Muscle of back (tissue), 11 donors: ENCODE measurements around the gene DOCK2. TPM values are rescaled to one million over a fixed set of nuclear protein-coding genes. Genes with fewer than 3 reads are reported as not detected.
A peak's percentile ranks its signal among the peaks of the same experiment; 100 is the strongest.

Experiments used
- DNase-seq, 3 donors: peaks; one replicate each; pipeline versions ENCODE4 v3.0.0 to v3.0.0-alpha.2; 2013
- polyA plus RNA-seq, 10 donors: library from polyadenylated mRNA; unstranded; fragments of 120-200 nt; gene quantifications; one replicate each; pipeline ENCODE4 v1.2.1, GENCODE V29; 2013; ENCODE audit not compliant: insufficient read length in 10 of 10

The DOCK2 gene
- polyA plus RNA-seq, 10 donors: 3.0 to 8.6 (median 3.7) TPM

GRCh38 chr5:170049713-170050112, 412.6 kb downstream of the DOCK2 start:
- no peak for DNase-seq

DNA sequence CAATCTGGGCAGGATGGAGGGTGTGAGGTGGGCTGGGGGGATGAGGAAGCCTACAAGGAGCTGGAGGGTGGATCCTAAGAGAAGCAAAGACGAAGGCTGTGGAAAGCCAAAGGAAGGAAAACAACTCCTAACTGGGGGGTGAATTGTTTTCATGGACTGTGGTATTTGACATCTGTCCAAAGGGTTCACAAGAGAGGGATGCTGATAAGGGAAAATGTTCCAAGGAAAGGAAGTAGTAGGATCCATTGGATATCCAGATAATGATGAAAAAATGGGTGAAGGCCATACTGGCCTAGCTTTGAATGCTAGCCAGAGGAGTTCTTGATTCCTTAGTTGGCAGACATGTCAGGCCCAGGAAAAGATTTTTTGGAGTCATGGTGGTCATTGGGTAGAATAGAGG, 416.8 kb downstream of the DOCK2 start:
- no peak for DNase-seq

GRCh38 chr5:170055606-170056005, 418.5 kb downstream of the DOCK2 start:
- no peak for DNase-seq

GRCh38 chr5:170056561-170057267, 419.6 kb downstream of the DOCK2 start:
- DNase-seq: no peak

DNA sequence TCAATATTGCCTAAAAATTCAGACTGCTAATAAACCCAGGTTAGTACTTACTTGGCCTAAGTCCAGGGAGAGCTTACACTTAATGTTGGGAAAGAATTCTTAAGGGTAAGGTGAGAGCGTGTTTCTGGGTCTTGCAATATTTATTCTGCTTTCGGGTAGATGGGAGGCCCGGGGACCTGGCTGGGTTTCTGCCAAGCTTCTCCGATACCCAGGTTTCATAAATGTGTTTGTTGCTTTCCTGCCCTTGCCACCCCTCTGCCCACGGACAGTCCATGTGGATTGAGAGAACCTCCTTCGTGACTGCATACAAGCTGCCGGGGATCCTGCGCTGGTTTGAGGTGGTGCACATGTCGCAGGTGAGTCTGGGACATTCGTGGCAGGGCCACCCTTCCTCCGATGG, 420.2 kb downstream of the DOCK2 start:
- DNase-seq: no peak

GRCh38 chr5:170059221-170059620, 422.1 kb downstream of the DOCK2 start:
- DNase-seq: no peak

DNA sequence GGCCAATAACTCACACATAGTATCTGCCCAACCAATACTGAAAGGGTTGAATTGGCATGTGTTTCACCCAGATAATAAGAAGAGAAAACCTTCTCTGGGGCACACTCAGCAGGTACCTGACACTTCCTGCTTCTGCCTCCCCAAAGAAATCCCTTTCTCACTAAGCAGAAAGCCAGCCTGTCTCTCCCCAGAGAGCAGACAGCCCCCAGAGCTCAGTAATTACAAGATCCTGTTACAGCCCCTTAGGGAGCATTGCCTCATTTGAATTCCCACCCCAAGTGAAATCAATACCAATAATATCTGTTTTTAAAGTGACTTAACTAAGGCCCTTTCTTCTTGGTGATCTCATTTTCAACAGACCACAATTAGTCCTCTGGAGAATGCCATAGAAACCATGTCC, 430.1 kb downstream of the DOCK2 start:
- DNase-seq: no peak

DNA sequence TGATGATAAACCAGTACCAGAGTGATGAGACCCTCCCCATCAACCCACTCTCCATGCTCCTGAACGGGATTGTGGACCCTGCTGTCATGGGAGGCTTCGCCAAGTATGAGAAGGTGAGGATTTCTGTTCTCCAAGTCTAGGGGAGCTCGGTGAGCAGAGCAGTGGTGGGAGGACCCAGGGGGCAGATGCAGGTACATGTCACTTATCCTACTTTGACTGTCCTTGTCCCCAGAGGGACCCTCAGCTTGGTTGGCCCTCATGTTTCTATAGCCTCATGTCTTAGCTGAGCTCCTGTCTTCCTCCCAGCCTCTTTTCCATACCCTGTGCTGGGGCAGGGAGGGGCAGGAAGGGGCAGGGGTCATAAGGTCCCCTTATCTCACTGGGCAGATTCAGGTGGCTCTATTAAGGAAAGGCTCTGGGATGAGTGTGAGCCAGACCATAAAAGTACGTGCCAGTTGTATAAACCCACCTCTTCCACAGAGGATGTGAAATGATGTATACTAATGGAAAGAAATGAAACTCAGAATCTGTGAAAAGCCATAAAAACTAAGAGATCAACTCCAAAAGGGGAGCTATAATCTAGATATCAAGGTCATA, 430.6 kb downstream of the DOCK2 start:
- DNase-seq: no peak

- DNase-seq: no peak
Measured at GRCh38 chr5:170069512-170069911, 432.4 kb downstream of the DOCK2 start.

GRCh38 chr5:170070556-170071412, 433.7 kb downstream of the DOCK2 start:
- DNase-seq: peak; percentile 27 to 68 (median 48)

DNA sequence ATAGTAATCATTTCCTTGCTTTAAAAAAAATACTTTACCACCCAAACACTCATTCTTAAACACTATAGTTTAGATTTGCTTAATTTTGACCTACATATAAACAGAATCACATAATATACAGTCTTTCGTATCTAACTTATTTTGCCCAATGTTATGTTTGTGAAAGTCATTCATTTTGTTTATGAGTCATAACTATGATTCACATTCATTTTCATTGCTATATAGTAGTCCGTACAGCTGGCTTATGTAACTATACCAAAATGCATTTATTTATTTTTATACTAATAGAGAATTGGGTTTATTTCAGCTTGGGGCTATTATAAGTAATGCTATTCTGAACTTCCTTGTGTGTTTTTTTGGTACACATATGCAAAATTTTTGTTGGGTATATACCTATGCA, 434.7 kb downstream of the DOCK2 start:
- no peak for DNase-seq

DNA sequence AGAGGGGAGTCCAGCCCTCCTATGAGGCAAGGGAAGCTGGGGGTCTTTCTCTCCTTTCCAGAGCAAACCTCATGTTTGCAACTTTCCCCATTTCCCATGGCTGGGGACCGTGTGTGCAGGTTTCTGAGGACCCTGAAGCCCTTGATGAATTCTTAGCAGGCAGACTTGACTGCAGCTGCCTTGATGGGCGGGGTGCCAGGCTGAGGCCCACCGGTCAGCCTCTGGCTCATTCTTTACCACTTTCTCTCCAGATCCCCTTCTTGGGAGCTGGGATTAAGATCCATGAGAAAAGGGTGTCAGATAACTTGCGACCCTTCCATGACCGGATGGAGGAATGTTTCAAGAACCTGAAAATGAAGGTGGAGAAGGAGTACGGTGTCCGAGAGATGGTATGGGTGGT, 438.6 kb downstream of the DOCK2 start:
- peak in 1 of 3 donors; percentile 45 for DNase-seq

DNA sequence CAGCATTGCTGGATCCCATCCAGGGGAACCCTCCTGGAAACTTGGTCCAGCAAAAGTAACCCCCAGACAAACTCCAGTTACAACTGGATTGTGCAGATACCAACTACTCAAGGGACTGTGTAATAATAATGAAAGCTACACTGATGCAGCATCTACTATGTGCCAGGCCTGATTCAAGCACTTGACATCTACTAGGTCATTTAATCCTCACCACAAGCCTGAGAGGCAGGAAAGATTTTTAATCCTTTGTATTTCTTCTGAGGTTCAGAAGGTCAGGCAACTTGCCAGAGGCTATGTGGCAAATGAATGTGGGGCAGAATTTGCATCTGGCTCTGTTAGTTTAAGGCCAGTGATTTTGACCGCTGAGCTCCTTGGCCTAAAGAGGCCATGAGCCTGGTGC, 439.1 kb downstream of the DOCK2 start:
- no peak for DNase-seq

DNA sequence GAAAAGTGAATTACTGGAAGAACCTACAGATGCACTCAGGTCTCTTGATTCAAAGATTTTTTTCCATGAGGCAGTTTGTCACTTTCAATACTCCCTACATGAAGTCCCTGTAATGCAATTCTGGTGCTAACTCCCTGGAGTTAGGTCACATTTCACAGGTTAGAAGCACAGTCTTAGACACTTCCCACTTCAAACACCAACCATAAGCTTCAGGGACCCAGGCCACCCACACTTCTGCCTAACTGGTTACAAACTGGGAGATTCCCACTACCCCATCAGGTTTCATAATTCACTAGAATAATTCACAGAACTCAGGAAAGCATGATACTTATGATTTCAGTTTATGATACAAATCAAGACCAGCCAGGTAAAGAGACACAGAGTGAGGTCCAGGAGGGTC, 439.7 kb downstream of the DOCK2 start:
- no peak for DNase-seq

DNA sequence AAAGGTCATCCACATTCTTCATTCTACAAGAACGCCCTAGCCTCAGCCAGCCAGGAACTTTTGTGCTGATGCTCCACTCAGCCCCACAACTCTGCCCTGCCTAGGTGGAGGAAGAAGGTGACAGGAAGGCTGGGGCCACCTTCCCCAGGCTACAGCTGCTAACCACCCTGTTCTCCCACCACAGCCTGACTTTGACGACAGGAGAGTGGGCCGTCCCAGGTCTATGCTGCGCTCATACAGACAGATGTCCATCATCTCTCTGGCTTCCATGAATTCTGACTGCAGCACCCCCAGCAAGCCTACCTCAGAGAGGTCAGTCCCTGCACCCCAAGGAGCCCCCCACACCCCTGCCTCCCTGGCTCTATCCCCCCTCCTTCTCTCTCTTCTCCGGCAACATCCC, 440.5 kb downstream of the DOCK2 start:
- DNase-seq: no peak

- no peak for DNase-seq
Measured at GRCh38 chr5:170078458-170078857, 441.4 kb downstream of the DOCK2 start.

DNA sequence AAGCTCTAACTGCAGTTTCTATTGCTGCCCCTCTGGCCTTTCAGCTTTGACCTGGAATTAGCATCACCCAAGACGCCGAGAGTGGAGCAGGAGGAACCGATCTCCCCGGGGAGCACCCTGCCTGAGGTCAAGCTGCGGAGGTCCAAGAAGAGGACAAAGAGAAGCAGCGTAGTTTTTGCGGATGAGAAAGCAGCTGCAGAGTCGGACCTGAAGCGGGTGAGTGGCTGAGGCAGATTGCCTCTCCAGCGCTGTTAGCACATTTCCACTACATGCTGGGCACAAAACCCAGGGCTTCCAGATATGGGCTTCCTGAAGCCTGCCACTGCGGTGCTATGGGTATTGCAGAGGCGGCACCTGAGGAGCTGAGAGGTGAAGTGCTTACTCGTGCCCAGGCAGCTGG, 441.9 kb downstream of the DOCK2 start:
- no peak for DNase-seq

DNA sequence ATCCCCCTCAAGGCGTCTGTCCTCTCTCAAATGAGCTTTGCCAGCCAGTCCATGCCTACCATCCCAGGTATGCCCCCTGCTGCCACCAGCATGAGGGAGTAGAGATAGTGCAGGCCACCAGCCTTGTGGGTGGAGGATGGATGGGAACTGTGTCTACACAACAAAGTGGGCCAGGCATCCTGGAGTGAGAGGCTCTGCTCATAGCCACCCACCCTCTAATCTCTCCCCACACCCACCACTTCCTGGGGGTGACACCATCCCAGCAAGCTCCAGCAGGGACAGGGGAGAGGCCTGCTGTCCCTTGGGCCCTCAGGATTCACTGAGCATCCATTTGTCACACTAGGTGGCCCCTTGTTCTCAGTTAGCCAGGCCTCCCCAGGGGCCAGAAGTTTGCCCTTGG, 443.1 kb downstream of the DOCK2 start:
- no peak for DNase-seq

DNA sequence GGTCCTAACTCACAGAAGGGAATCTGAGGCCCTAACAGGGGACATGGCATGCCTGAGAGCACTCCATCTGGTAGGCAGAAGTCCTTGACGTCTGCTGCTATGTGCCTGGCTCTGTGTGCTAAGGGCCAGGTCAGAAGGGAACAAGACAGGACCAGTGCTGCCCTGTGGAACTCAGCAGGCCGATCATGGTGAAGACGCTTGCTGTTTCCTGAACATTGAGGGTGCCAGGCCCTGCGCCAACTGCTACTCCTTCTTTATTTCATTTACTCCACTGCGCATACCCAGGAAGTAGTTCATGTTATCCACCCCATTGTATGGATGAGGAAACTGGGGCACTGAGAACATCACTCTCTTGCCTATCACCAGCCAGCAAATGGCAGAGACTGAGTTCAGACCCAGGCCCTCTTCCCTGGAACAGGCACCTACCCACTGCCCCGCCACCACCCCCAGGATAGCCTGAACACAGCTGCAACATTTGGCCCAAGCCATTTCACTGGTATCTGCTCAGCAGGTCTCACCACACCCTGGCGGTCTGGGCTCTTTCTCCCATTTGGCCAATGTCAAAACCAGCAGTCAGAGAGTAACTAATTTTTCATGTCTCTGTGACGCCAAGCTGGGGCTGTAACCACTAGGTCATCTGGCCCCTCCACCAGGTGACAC, 443.8 kb downstream of the DOCK2 start:
- no peak for DNase-seq

DNA sequence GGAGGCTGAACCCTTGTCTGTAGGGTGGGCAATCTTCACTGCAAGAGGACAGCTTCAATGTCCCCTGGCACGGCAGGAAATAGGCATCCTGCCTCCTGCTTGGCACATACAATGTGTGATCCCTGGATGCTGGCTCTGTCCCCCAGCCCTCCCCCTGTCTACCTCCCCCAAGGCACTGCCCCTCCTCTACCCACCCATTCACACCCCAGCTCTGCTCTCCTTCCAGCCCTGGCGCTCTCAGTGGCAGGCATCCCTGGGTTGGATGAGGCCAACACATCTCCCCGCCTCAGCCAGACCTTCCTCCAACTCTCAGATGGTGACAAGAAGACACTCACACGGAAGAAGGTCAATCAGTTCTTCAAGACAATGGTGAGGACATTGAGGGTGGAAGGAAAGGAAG, 444.5 kb downstream of the DOCK2 start:
- DNase-seq: no peak

DNA sequence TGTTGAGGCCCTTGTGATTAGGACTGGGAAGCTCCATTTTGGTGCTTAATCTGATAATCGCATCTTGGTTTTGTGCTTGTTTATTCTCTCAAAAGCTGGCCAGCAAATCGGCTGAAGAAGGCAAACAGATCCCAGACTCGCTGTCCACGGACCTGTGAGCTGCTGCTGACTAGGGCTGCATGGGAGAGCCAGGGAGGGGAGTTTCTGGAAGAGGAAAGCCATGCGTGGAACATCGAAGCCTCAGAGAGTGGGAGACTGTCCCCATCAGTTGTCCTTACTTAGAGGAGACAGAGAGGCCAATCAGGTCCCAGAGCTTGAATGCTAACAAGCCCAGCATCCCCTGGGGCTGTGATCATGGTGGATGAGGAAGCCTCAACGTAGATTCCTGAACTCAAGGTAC, 445.6 kb downstream of the DOCK2 start:
- DNase-seq: no peak

DNA sequence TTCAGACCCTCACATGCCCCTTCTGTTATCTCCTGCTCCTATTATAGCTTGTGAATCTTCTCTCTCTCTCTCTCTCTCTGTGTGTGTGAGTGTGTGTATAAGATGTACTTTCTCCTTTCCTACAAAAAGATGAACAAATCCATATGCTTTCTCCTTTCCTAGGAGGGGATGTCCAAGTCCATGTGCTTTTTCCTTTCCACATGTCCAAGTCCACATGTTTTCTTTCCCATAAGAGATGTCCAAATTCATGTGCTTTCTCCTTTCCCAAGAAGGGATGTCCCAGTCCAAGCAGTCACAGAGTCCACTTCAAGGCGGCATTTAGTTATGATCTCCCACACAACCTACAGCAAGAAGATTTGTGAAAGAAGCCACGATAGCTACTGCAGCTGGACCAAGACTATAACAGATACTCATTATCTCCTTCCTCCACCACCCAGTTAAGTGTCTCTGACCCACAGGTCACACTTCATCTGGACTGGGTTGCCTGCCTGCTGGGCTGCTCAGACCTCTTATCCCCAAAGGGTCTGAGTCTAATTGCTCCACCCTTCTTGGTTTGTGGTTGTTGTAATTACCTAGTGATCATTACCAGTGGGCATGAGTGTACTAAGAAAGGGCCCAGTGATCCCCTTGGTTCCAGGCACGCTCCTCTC, 450.2 kb downstream of the DOCK2 start:
- DNase-seq: no peak
